GM12878 (cell line): ENCODE data around the gene RPS5. TPM values are rescaled to one million over a fixed set of nuclear protein-coding genes. Genes with fewer than 3 reads are reported as not detected.

Experiments used
- ATAC-seq: fragments of 200-7000 bp; cut with Tn5 transposase; 3 replicates; pipeline ENCODE4 v1.9.1; 2020; ENCODE audit warnings: mild to moderate bottlenecking, moderate library complexity
- BruUV-seq: library from RNA; stranded (reverse); fragments of 400-500 nt; replicated peaks from 2 replicates; lab custom pipeline; 2021; lab: Mats Ljungman, UMichigan
- CTCF ChIA-PET: fragments of 300-600 bp; sonication (Branson Sonifier 250); formaldehyde crosslinking; extraction: SDS; loops from one replicate; lab custom pipeline; 2021; ENCODE audit warnings: inconsistent platforms; lab: Yijun Ruan, JAX
- POLR2A ChIA-PET: fragments of 350-600 bp; formaldehyde crosslinking; extraction: SDS; loops from one replicate; lab custom pipeline; 2021; ENCODE audit warnings: inconsistent platforms; lab: Charles Lee
- RAD21 ChIA-PET: fragments of 300-600 bp; sonication (Branson Sonifier 250); formaldehyde crosslinking; loops from one replicate; lab custom pipeline; 2023; ENCODE audit warnings: antibody characterized with exemption; ENCODE audit not compliant: unreplicated experiment; lab: Charles Lee
- SMC1A ChIA-PET: fragments of 300-600 bp; sonication (Branson Sonifier 250); formaldehyde crosslinking; loops from one replicate; lab custom pipeline; 2023; ENCODE audit not compliant: unreplicated experiment, uncharacterized antibody; lab: Charles Lee
- DNase-seq: peaks from one replicate; pipeline ENCODE4 v3.0.0-alpha.2; 2011; ENCODE audit warnings: low read depth, low spot score
- FAIRE-seq: peaks from 3 replicates; lab custom pipeline; 2011; peaks lifted over from hg19 to GRCh38; lab: Jason Lieb, UNC
- H2AFZ ChIP-seq: 2 replicates; pipeline ENCODE4 v1.6.0; 2011; ENCODE audit warnings: low read depth, low read length, control low read depth; ENCODE audit not compliant: control insufficient read depth
- H3K27ac ChIP-seq: 2 replicates; pipeline ENCODE4 v1.5.1; 2011; ENCODE audit warnings: control low read depth; ENCODE audit not compliant: control insufficient read depth, insufficient read depth
- H3K27me3 ChIP-seq, 2 experiments: replicated peaks in 1 of 2; 2 replicates each; pipeline versions ENCODE4 v1.6.0 to v1.6.1; 2011; ENCODE audit warnings: low read length in 1 of 2; ENCODE audit not compliant: control insufficient read depth in 2 of 2, insufficient read depth in 2 of 2
- H3K36me3 ChIP-seq, 2 experiments: 2 replicates each; pipeline ENCODE4 v1.5.1; 2011; ENCODE audit warnings: low read length in 1 of 2; ENCODE audit not compliant: control insufficient read depth in 2 of 2, insufficient read depth in 2 of 2
- H3K4me1 ChIP-seq: 2 replicates; pipeline ENCODE4 v1.6.1; 2011; ENCODE audit warnings: mild to moderate bottlenecking, low read length, moderate library complexity, mixed read lengths; ENCODE audit not compliant: control insufficient read depth, insufficient read depth
- H3K4me2 ChIP-seq: 2 replicates; pipeline ENCODE4 v1.6.0; 2011; ENCODE audit warnings: control low read depth; ENCODE audit not compliant: control insufficient read depth, insufficient read depth
- H3K4me3 ChIP-seq: fragments of 200-600 bp; sonication (generic); 2 replicates; pipeline ENCODE4 v1.5.1; 2016
- H3K79me2 ChIP-seq: 2 replicates; pipeline ENCODE4 v1.6.0; 2011; ENCODE audit warnings: low read length; ENCODE audit not compliant: control insufficient read depth, insufficient read depth
- H3K9ac ChIP-seq: 2 replicates; pipeline ENCODE4 v1.8.0; 2011; ENCODE audit warnings: low read length, control low read depth, mixed read lengths; ENCODE audit not compliant: control insufficient read depth, insufficient read depth
- H3K9me3 ChIP-seq: replicated peaks from 3 replicates; pipeline ENCODE4 v1.5.1; 2011; ENCODE audit warnings: mild to moderate bottlenecking, low read length; ENCODE audit not compliant: control insufficient read depth, insufficient read depth
- H4K20me1 ChIP-seq: 2 replicates; pipeline ENCODE4 v1.6.0; 2011; ENCODE audit not compliant: control insufficient read depth, insufficient read depth
- BACH1 ChIP-seq: fragments of 450-650 bp; IDR thresholded peaks from 2 replicates; pipeline ENCODE4 v1.6.1; 2017; ENCODE audit warnings: mild to moderate bottlenecking, borderline replicate concordance
- BHLHE40 ChIP-seq, 2 experiments: fragments of 450-650 bp in 1 of 2; IDR thresholded peaks; 2 replicates each; pipeline ENCODE4 v1.6.1; 2011 to 2017; ENCODE audit warnings: low read depth in 2 of 2, borderline replicate concordance in 1 of 2, improper control_type of control experiment in 1 of 2, low read length in 1 of 2, mild to moderate bottlenecking in 1 of 2
- BRCA1 ChIP-seq: IDR thresholded peaks from 2 replicates; pipeline ENCODE4 v1.6.1; 2011; ENCODE audit warnings: low read depth, low read length, improper control_type of control experiment
- CHD2 ChIP-seq: IDR thresholded peaks from 2 replicates; pipeline ENCODE4 v1.6.1; 2011; ENCODE audit warnings: low read depth, low read length, improper control_type of control experiment, borderline replicate concordance
- CHD4 ChIP-seq: fragments of 200-600 bp; sonication (generic); IDR thresholded peaks from 2 replicates; pipeline ENCODE4 v1.6.1; 2016; ENCODE audit warnings: mild to moderate bottlenecking
- EP300 ChIP-seq, 2 experiments: fragments of 150-350 bp in 1 of 2; IDR thresholded peaks; 2 replicates each; pipeline ENCODE4 v1.6.1; 2011 to 2012; ENCODE audit warnings: low read depth in 2 of 2, low read length in 2 of 2, borderline replicate concordance in 1 of 2, improper control_type of control experiment in 1 of 2, inconsistent platforms in 1 of 2; ENCODE audit not compliant: control insufficient read depth in 1 of 2
- HSF1 ChIP-seq: fragments of 150-350 bp; IDR thresholded peaks from 2 replicates; pipeline ENCODE4 v1.6.1; 2014; ENCODE audit warnings: mild to moderate bottlenecking, low read depth, low read length
- IKZF1 ChIP-seq: fragments of 450-650 bp; conservative IDR thresholded peaks from 2 replicates; pipeline ENCODE4 v1.6.1; 2017; ENCODE audit warnings: antibody characterized with exemption, mild to moderate bottlenecking
- MEF2B ChIP-seq: fragments of 450-650 bp; IDR thresholded peaks from 2 replicates; pipeline ENCODE4 v1.6.1; 2018; ENCODE audit warnings: mild to moderate bottlenecking, moderate library complexity; ENCODE audit not compliant: partially characterized antibody, poor library complexity, severe bottlenecking
- NR2C2 ChIP-seq: IDR thresholded peaks from 2 replicates; pipeline ENCODE4 v1.6.1; 2011; ENCODE audit warnings: borderline replicate concordance, low read depth; ENCODE audit not compliant: control insufficient read depth, insufficient read length
- POLR2AphosphoS2 ChIP-seq: IDR thresholded peaks from 2 replicates; pipeline ENCODE4 v1.6.1; 2011; ENCODE audit warnings: low read depth, mild to moderate bottlenecking, low read length, improper control_type of control experiment, moderate library complexity
- REST ChIP-seq: IDR thresholded peaks from 2 replicates; pipeline ENCODE4 v1.6.1; 2012; ENCODE audit warnings: mild to moderate bottlenecking, low read depth, low read length
- SMARCA5 ChIP-seq: fragments of 450-650 bp; IDR thresholded peaks from 2 replicates; pipeline ENCODE4 v1.6.1; 2017; ENCODE audit warnings: mild to moderate bottlenecking
- SPI1 ChIP-seq: IDR thresholded peaks from 2 replicates; pipeline ENCODE4 v1.6.1; 2011; ENCODE audit warnings: low read depth, mild to moderate bottlenecking, low read length, moderate library complexity, borderline replicate concordance; ENCODE audit not compliant: insufficient read depth
- SRF ChIP-seq, 2 experiments: IDR thresholded peaks; 2 replicates each; pipeline ENCODE4 v1.6.1; 2011; ENCODE audit warnings: low read depth in 2 of 2, low read length in 2 of 2, mild to moderate bottlenecking in 1 of 2, moderate library complexity in 1 of 2
- TARDBP ChIP-seq: IDR thresholded peaks from 2 replicates; pipeline ENCODE4 v1.6.1; 2016; ENCODE audit warnings: borderline replicate concordance
- WGBS: methylation state at CpG from one replicate; pipeline ENCODE4 v1.1.6; 2016; ENCODE audit warnings: low lambda C conversion rate; ENCODE audit not compliant: insufficient replicate concordance, insufficient coverage; ENCODE audit errors: missing lambda C conversion rate; 5-methylcytosine and 5-hydroxymethylcytosine counted together
- in situ Hi-C: fragments of 300-500 bp; cut with MboI; formaldehyde crosslinking; loops from 9 replicates; pipeline ENCODE4 v1.14.3; 2018; ENCODE audit warnings: mixed read lengths
- intact Hi-C: fragments of 100-400 bp; cut with micrococcal nuclease; formaldehyde crosslinking; loops from one replicate; pipeline ENCODE4 v1.14.2; 2022; ENCODE audit not compliant: unreplicated experiment
- polyA plus RNA-seq, 11 experiments: library from polyadenylated mRNA; depleted of rRNA in 4 of 11; unstranded in 6 of 11; stranded (reverse) in 5 of 11; fragments of >200 nt; fragmentation: Nextera tagmentation in 4 of 11; fragmentation: Illumina TruSeq in 1 of 11; extraction: Ambion mirVana in 4 of 11; extraction: Trizol in 1 of 11; gene quantifications; 1 replicate in 1 of 11; 2 replicates in 10 of 11; pipeline versions ENCODE4 v1.2.1 to v1.2.3, GENCODE V29; 2011 to 2016; ENCODE audit warnings: inconsistent platforms in 2 of 11, missing spikeins in 2 of 11, low read depth in 1 of 11
- total RNA-seq, 4 experiments: library from RNA; depleted of rRNA in 3 of 4; stranded (reverse); fragments of >200 nt in 3 of 4; fragmentation: Illumina TruSeq in 1 of 4; extraction: Trizol in 1 of 4; gene quantifications; 2 replicates each; pipeline versions ENCODE4 v1.2.1 to v1.2.3, GENCODE V29; 2013 to 2021

RPS5 gene
- total and polyA plus RNA-seq, 10 of the 15 experiments (the other 5 are each of a cell fraction or from before 2014, with no cell fraction given), result 1,284 to 3,652 (median 1,922) TPM

- Histone ChIP-seq H2AFZ (peak within 1 kb of the TSS; percentile 88), H3K9me3 (peaks cover 34% of the 10 kb centered on the region), H3K27ac (peak within 1 kb of the TSS; percentile 38; the same call in 1 of the 2 replicates), H3K4me2 (peak within 1 kb of the TSS; percentile 92), H3K4me1 (peaks cover 6% of the 10 kb centered on the region; the same call in 1 of the 2 replicates), H3K36me3 (peaks cover 0 to 5% of the 10 kb centered on the region in 2 experiments; a peak in 2 of 4 replicates), H3K27me3 (no peaks in the 10 kb centered on the region), H3K79me2 (peaks cover 4% of the 10 kb centered on the region), H4K20me1 (no peaks in the 10 kb centered on the region), H3K9ac (peak within 1 kb of the TSS; percentile 56; the same call in 1 of the 2 replicates), H3K4me3 (peak within 1 kb of the TSS; percentile 83)
- ChIA-PET CTCF (no interaction called here), SMC1A (interaction anchor here (0.9 kb wide), 1 partner anchor 11 kb away, joined by 3 read pairs; the partner anchor contains the start of gene ZNF324B), RAD21 (interaction anchor here (0.7 to 1.0 kb wide), 2 partner anchors 12 to 161 kb away, joined by 3 to 4 read pairs; partner anchors contain the start of genes ZNF324B and ZNF8), POLR2A (interaction anchor here (1.0 kb wide), 1 partner anchor 12 kb away, joined by 3 read pairs; the partner anchor contains the start of gene ZNF324B)
- FAIRE-seq (peak; percentile 99), ATAC-seq (peak; percentile 99), DNase-seq (peak; percentile 98)
- in situ Hi-C loops, result no loop called here
- intact Hi-C loops, result no loop called here
- BruUV-seq, result TSS peak; percentile 92
- WGBS, result 8% methylated on average over 56 of the region's 59 CpGs
- TF ChIP-seq TARDBP, result 0 out of 2 replicates have a peak, but pooled peaks have one; percentile 43
- TF ChIP-seq EP300 (IDR thresholded peaks at IDR 0.05; ENCODE audit: borderline replicate concordance in 1 of 2, control insufficient read depth in 1 of 2, low read depth in 2 of 2, low read length in 2 of 2), result 0 out of 4 replicates have a peak, but pooled peaks of 1 of the 2 experiments have one; percentile 25
- TF ChIP-seq HSF1, result no peak
- no peak for TF ChIP-seq POLR2AphosphoS2
- TF ChIP-seq NR2C2, result no peak
- TF ChIP-seq SMARCA5, result no peak
- peak in 1 of 2 experiments; percentile 52; a peak in 1 of 4 replicates for TF ChIP-seq BHLHE40 (IDR thresholded peaks at IDR 0.05; ENCODE audit: borderline replicate concordance in 1 of 2, low read depth in 2 of 2, low read length in 1 of 2)
- TF ChIP-seq CHD2, result peak; percentile 53; the same call in 1 of the 2 replicates
- TF ChIP-seq SPI1, result no peak
- no peak for TF ChIP-seq REST
- TF ChIP-seq CHD4, result no peak
- TF ChIP-seq SRF (IDR thresholded peaks at IDR 0.05; ENCODE audit: low read depth in 2 of 2, low read length in 2 of 2), result 0 out of 4 replicates have a peak, but pooled peaks of 1 of the 2 experiments have one; percentile 3
- no peak for TF ChIP-seq BACH1
- TF ChIP-seq MEF2B, result no peak
- peak; percentile 64 for TF ChIP-seq IKZF1
- TF ChIP-seq BRCA1, result no peak
Measured at GRCh38 chr19:58439576-58440554, 52.8 kb downstream of the RPS5 start, which contains the start of gene ZNF132. TSS of gene ZNF132 (minus strand) at chr19:58440153. CDS start at chr19:58439821, 332 bp downstream.
